ENCODE measurements around the gene LZTR1.

The LZTR1 gene

GRCh38 chr22:20951932-20952380 is 30.1 kb upstream of the LZTR1 start:
- H3K36me3 ChIP-seq (ENCODE audit: control insufficient read depth, insufficient read depth, low read length) = peaks cover 66% of the 10 kb centered on the region

DNA sequence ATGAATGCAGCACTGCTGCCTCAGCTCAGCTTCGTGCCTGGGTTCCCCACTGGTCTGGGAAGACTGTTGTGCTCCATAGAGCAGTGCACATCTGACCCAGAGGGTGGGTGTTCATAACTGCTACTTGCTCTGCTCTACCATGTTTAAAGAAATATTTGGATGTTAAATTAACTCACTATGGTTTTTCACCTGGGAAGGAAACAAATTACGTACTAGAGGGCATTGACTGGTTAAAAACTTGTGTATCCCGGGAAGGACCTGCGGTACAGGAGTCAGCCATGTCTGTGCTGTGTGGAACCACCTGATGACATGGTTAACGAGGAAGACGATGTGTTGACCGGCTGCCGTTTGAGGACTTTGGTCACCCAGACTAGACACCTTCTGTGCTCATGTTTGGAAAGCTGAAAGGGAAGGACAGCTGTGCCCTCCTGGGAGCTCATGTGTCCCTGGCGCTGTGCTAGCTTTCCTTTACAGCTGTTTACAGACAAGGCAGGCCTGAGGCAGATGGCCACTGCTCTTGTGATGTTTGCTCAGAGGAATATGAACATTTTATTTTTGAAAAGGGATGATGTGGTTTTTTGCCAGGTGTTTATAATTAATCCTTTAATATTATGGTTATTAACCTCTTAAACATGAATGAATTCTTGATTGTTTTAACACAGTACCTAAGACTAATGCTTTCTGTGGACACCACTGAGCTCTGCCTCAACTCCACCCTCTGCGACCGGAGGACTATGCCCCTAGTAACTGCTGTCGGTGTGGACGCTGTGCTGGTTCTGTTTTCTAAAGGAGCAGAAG is 29.4 kb upstream of the LZTR1 start:
- Histone ChIP-seq H3K4me1 (ENCODE audit: control insufficient read depth, insufficient read depth, low read length) (0 out of 2 replicates have a peak, but pooled peaks cover 2% of the 10 kb centered on the region), H3K27ac (ENCODE audit: low read depth, low read length) (peak overlapping the region; percentile 29)

More at GRCh38 chr22:20951932-20952380, 30.1 kb upstream of the LZTR1 start:
- Histone ChIP-seq H3K27me3 (ENCODE audit: control insufficient read depth, insufficient read depth, low read length) (peaks cover 6% of the 10 kb centered on the region), H3K9me3 (ENCODE audit: control insufficient read depth, insufficient read depth, low read length) (no peaks in the 10 kb centered on the region), H3K9ac (ENCODE audit: low read depth, low read length) (no peak overlapping the region), H3K27ac (ENCODE audit: low read depth, low read length) (peak overlapping the region; percentile 42), H3K4me3 (ENCODE audit: low read depth, low read length) (no peak overlapping the region), H3K4me1 (ENCODE audit: control insufficient read depth, insufficient read depth, low read length) (0 out of 2 replicates have a peak, but pooled peaks cover 2% of the 10 kb centered on the region)

DNA sequence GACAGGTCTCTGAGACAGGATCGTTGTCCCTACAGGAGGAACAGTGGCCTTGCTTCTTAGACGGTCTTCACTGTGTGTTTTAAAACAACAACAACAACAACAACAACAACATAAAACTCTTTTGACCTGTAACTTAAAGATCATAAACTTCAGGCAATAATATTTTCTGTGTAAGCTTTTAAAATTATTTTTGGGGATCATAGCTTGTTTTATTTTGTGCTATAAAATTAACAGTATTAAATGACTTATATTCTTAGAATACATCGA is 28.8 kb upstream of the LZTR1 start:
- peaks cover 57% of the 10 kb centered on the region for H3K36me3 ChIP-seq (ENCODE audit: control insufficient read depth, insufficient read depth, low read length)
- 0 out of 2 replicates have a peak, but pooled peaks cover 2% of the 10 kb centered on the region for H3K4me1 ChIP-seq (ENCODE audit: control insufficient read depth, insufficient read depth, low read length)
- H3K9me3 ChIP-seq (ENCODE audit: control insufficient read depth, insufficient read depth, low read length) = no peaks in the 10 kb centered on the region
- no peak overlapping the region for H3K27ac ChIP-seq (ENCODE audit: low read depth, low read length)
- H3K4me3 ChIP-seq (ENCODE audit: low read depth, low read length) = no peak overlapping the region
- H3K9ac ChIP-seq (ENCODE audit: low read depth, low read length) = no peak overlapping the region
- peaks cover 10% of the 10 kb centered on the region for H3K27me3 ChIP-seq (ENCODE audit: control insufficient read depth, insufficient read depth, low read length)

More for the DNA sequence above, 29.4 kb upstream of the LZTR1 start:
- Histone ChIP-seq H3K9ac (ENCODE audit: low read depth, low read length) (no peak overlapping the region), H3K36me3 (ENCODE audit: control insufficient read depth, insufficient read depth, low read length) (peaks cover 62% of the 10 kb centered on the region), H3K27me3 (ENCODE audit: control insufficient read depth, insufficient read depth, low read length) (peaks cover 9% of the 10 kb centered on the region), H3K4me3 (ENCODE audit: low read depth, low read length) (no peak overlapping the region), H3K9me3 (ENCODE audit: control insufficient read depth, insufficient read depth, low read length) (no peaks in the 10 kb centered on the region)

- Histone ChIP-seq H3K27ac (ENCODE audit: low read depth, low read length) (no peak overlapping the region), H3K4me3 (ENCODE audit: low read depth, low read length) (no peak overlapping the region), H3K36me3 (ENCODE audit: control insufficient read depth, insufficient read depth, low read length) (peaks cover 53% of the 10 kb centered on the region), H3K4me1 (ENCODE audit: control insufficient read depth, insufficient read depth, low read length) (0 out of 2 replicates have a peak, but pooled peaks cover 2% of the 10 kb centered on the region), H3K27me3 (ENCODE audit: control insufficient read depth, insufficient read depth, low read length) (peaks cover 13% of the 10 kb centered on the region), H3K9me3 (ENCODE audit: control insufficient read depth, insufficient read depth, low read length) (no peaks in the 10 kb centered on the region), H3K9ac (ENCODE audit: low read depth, low read length) (no peak overlapping the region)
Measured at GRCh38 chr22:20953668-20954500, 28.2 kb upstream of the LZTR1 start.

DNA sequence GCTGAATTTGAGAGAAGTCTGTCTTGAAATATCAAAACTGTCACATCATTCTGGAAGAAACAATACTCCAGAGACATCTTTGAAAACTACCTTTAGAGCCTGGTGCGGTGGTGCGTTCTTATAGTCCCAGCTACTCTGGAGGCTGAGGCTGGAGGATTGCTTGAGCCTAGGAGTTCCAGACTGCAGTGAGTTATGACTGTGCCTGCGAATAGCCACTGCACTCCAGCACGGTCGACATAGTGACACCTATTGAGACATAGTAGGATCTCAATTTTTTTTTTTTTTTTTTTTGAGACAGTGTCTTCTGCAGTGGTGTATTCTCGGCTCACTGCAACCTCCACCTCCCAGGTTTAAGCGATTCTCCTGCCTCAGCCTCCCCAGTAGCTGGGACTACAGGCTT is 26.5 kb upstream of the LZTR1 start:
- Histone ChIP-seq H3K9ac (ENCODE audit: low read depth, low read length) (no peak overlapping the region), H3K9me3 (ENCODE audit: control insufficient read depth, insufficient read depth, low read length) (no peaks in the 10 kb centered on the region), H3K4me1 (ENCODE audit: control insufficient read depth, insufficient read depth, low read length) (0 out of 2 replicates have a peak, but pooled peaks cover 2% of the 10 kb centered on the region), H3K27me3 (ENCODE audit: control insufficient read depth, insufficient read depth, low read length) (peaks cover 13% of the 10 kb centered on the region), H3K36me3 (ENCODE audit: control insufficient read depth, insufficient read depth, low read length) (peaks cover 36% of the 10 kb centered on the region), H3K27ac (ENCODE audit: low read depth, low read length) (no peak overlapping the region), H3K4me3 (ENCODE audit: low read depth, low read length) (no peak overlapping the region)

DNA sequence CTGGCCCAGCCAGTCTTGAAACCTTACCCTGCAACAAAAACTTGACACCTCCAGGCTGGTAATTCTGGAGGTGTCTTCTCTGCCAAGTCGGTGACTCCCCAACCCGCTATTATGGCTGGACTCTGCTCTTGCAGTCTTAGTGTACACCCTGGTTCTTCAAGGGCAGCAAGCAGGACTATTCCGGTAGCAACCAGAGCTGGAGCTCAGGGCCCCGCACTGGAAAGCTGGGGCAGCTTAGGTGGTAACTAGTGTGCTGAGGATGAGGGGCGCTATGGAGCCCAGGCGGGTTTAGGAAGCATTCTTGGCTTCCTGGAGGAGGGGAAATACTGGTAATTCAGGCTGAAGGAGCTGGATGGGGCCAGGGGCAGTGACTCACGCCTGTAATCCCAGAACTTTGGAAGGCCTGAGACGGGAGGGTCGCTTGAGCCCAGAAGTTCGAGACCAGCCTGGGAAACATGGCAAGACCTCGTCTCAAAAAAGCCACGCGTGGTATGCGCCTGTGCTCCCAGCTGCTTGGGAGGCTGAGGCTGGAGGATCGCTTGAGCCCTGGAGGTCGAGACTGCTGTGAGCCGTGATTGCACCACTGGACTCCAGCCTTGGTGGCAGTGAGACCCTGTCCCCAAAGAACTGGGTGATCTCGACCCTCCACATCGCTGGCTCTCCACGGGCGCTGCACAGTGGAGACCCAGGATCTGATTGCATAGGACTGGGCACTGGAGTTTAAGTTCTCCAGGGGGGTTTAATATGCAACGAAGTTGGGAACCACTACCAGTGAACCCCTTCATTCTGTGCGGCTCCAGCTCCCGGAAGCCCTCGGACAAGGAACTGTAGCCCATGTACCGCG is 25.6 kb upstream of the LZTR1 start:
- H3K27me3 ChIP-seq (ENCODE audit: control insufficient read depth, insufficient read depth, low read length) = peaks cover 13% of the 10 kb centered on the region
- H3K4me1 ChIP-seq (ENCODE audit: control insufficient read depth, insufficient read depth, low read length) = 0 out of 2 replicates have a peak, but pooled peaks cover 2% of the 10 kb centered on the region
- no peaks in the 10 kb centered on the region for H3K9me3 ChIP-seq (ENCODE audit: control insufficient read depth, insufficient read depth, low read length)
- peaks cover 27% of the 10 kb centered on the region for H3K36me3 ChIP-seq (ENCODE audit: control insufficient read depth, insufficient read depth, low read length)
- peak overlapping the region; percentile 69 for H3K4me3 ChIP-seq (ENCODE audit: low read depth, low read length)
- H3K27ac ChIP-seq (ENCODE audit: low read depth, low read length) = peak overlapping the region; percentile 62
- H3K9ac ChIP-seq (ENCODE audit: low read depth, low read length) = no peak overlapping the region

- peak overlapping the region; percentile 69 for H3K4me3 ChIP-seq (ENCODE audit: low read depth, low read length)
Measured at GRCh38 chr22:20957102-20957682, 24.9 kb upstream of the LZTR1 start.

DNA sequence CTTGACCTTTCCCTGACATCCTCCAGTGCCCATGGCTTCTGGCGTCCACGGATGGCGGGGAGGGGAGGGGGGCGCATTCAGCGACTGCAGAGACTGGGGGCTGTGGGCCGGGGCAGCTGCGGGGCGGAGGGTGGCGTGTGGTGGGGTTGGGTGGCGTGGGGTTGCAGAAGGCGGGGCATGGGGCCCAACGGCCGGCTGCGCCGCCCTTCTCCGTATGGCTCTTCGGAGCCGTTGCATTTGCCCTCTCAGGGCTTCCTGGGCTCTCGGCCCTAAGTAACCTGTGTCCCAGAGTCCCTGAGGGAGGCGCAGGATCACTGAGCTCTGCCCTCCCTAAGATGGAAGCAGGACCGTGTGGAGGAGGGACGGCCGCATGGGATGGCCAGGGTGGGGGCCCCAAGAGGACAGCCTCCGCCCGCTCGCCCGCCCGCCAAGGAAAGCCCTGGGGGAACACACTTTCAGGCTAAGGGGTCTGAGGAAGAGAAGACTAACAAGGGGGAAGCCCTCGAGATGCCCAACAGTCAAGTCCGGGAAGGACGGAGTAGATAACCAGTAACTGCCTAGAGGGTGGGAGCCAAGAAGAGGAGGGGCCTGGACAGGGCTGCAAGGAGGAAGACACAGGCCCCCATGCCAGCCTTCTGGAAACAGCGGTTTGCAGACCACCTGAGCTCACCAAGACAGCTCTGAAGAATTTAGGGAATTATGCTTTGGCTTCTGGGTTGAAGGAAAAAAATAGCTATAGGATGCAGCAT is 24.2 kb upstream of the LZTR1 start:
- H3K9ac ChIP-seq (ENCODE audit: low read depth, low read length) = no peak overlapping the region
- H3K9me3 ChIP-seq (ENCODE audit: control insufficient read depth, insufficient read depth, low read length) = no peaks in the 10 kb centered on the region
- H3K27me3 ChIP-seq (ENCODE audit: control insufficient read depth, insufficient read depth, low read length) = peaks cover 19% of the 10 kb centered on the region
- H3K4me1 ChIP-seq (ENCODE audit: control insufficient read depth, insufficient read depth, low read length) = 0 out of 2 replicates have a peak, but pooled peaks cover 2% of the 10 kb centered on the region
- no peak overlapping the region for H3K27ac ChIP-seq (ENCODE audit: low read depth, low read length)
- H3K36me3 ChIP-seq (ENCODE audit: control insufficient read depth, insufficient read depth, low read length) = peaks cover 13% of the 10 kb centered on the region
- H3K4me3 ChIP-seq (ENCODE audit: low read depth, low read length) = peak overlapping the region; percentile 69

More at GRCh38 chr22:20957102-20957682, 24.9 kb upstream of the LZTR1 start:
- H3K27me3 ChIP-seq (ENCODE audit: control insufficient read depth, insufficient read depth, low read length) = peaks cover 13% of the 10 kb centered on the region
- 0 out of 2 replicates have a peak, but pooled peaks cover 2% of the 10 kb centered on the region for H3K4me1 ChIP-seq (ENCODE audit: control insufficient read depth, insufficient read depth, low read length)
- peak overlapping the region; percentile 16; the same call in 1 of the 2 replicates for H3K9ac ChIP-seq (ENCODE audit: low read depth, low read length)
- peaks cover 20% of the 10 kb centered on the region for H3K36me3 ChIP-seq (ENCODE audit: control insufficient read depth, insufficient read depth, low read length)
- no peaks in the 10 kb centered on the region for H3K9me3 ChIP-seq (ENCODE audit: control insufficient read depth, insufficient read depth, low read length)
- peak overlapping the region; percentile 62 for H3K27ac ChIP-seq (ENCODE audit: low read depth, low read length)

GRCh38 chr22:20959578-20960461 is 22.3 kb upstream of the LZTR1 start:
- peaks cover 39% of the 10 kb centered on the region for H3K27me3 ChIP-seq (ENCODE audit: control insufficient read depth, insufficient read depth, low read length)
- H3K9me3 ChIP-seq (ENCODE audit: control insufficient read depth, insufficient read depth, low read length) = no peaks in the 10 kb centered on the region
- no peak overlapping the region for H3K27ac ChIP-seq (ENCODE audit: low read depth, low read length)
- H3K36me3 ChIP-seq (ENCODE audit: control insufficient read depth, insufficient read depth, low read length) = no peaks in the 10 kb centered on the region
- 0 out of 2 replicates have a peak, but pooled peaks cover 6% of the 10 kb centered on the region for H3K4me1 ChIP-seq (ENCODE audit: control insufficient read depth, insufficient read depth, low read length)
- H3K9ac ChIP-seq (ENCODE audit: low read depth, low read length) = no peak overlapping the region
- H3K4me3 ChIP-seq (ENCODE audit: low read depth, low read length) = no peak overlapping the region
